A549 treated with AZD9567 at 1 μM for 4 hours (cell line): ENCODE results near the gene FUT1. TPM values are rescaled to one million over a fixed set of nuclear protein-coding genes. Genes with fewer than 3 reads are reported as not detected.

Experiments used
- total RNA-seq: library from RNA; stranded (reverse); fragments of 200-300 nt; extraction: Qiagen RNA extraction; gene quantifications from 5 replicates; pipeline ENCODE4 v1.2.3, GENCODE V29; 2022; ENCODE audit not compliant: insufficient read depth

The FUT1 gene
- 0.06 to 0.10 TPM (median 0.08 TPM) in 4 of 5 replicates, not detected in the other for total RNA-seq

GRCh38 chr19:48752496-48753365 is at the start of gene FUT1:
FUT1 (minus strand) TSS chr19:48752641; CDS start chr19:48751281, 1,360 bp downstream.

GRCh38 chr19:48755084-48755641 is 2.7 kb upstream of the FUT1 start, which contains the start of gene FGF21:
FGF21 (plus strand) TSS chr19:48755524; CDS start chr19:48756237, 713 bp downstream.

GRCh38 chr19:48746738-48747575 is 5.5 kb downstream of the FUT1 start, which contains the start of gene IZUMO1:
IZUMO1 (minus strand) TSS chr19:48746909; CDS start chr19:48745859, 1,050 bp downstream.

GRCh38 chr19:48740164-48740972 is 12.1 kb downstream of the FUT1 start, which contains the start of gene RASIP1:
RASIP1 (minus strand) TSS chr19:48740610; CDS start chr19:48740282, 328 bp downstream.

GRCh38 chr19:48719263-48720171 is 32.9 kb downstream of the FUT1 start, which contains the start of gene MAMSTR:
MAMSTR (minus strand) TSS chr19:48719725; CDS start chr19:48719031, 694 bp downstream.

Other genes starting within 250 kb of the FUT1 start
- 3.6 to 4.3 TPM (median 4.0 TPM) in 5 replicates for gene LMTK3, start 240.8 kb downstream of the FUT1 start, total RNA-seq
- 14.1 to 16.2 TPM (median 14.9 TPM) in 5 replicates for gene SULT2B1, start 200.5 kb downstream of the FUT1 start, total RNA-seq
- gene SPACA4, start 145.9 kb downstream of the FUT1 start, total RNA-seq, result not detected in 5 replicates
- 0.21 to 0.33 TPM (median 0.31 TPM) in 4 of 5 replicates, not detected in the other for gene FAM83E, start 137.6 kb downstream of the FUT1 start, total RNA-seq
- 3,115 to 3,428 TPM (median 3,246 TPM) in 5 replicates for gene RPL18, start 133.5 kb downstream of the FUT1 start, total RNA-seq
- gene SPHK2, start 133.1 kb downstream of the FUT1 start, total RNA-seq, result 9.2 to 14.7 TPM (median 13.2 TPM) in 5 replicates
- gene DBP, start 115.3 kb downstream of the FUT1 start, total RNA-seq, result 1.7 to 2.8 TPM (median 2.3 TPM) in 5 replicates
- 4.4 to 12.3 TPM (median 9.8 TPM) in 5 replicates for gene CA11, start 106.5 kb downstream of the FUT1 start, total RNA-seq
- gene NTN5, start 79.6 kb downstream of the FUT1 start, total RNA-seq, result 0.26 to 0.48 TPM (median 0.29 TPM) in 4 of 5 replicates, not detected in the other
- not detected in 5 replicates for gene FUT2, start 56.7 kb downstream of the FUT1 start, total RNA-seq
- gene MAMSTR, start 32.9 kb downstream of the FUT1 start, total RNA-seq, result 0.31 to 0.46 TPM (median 0.38 TPM) in 4 of 5 replicates, not detected in the other
- gene RASIP1, start 12.0 kb downstream of the FUT1 start, total RNA-seq, result 0.52 to 3.2 TPM (median 0.64 TPM) in 5 replicates
- 0.03 TPM in 1 of 5 replicates, not detected in the others for gene IZUMO1, start 5.7 kb downstream of the FUT1 start, total RNA-seq
- not detected in 5 replicates for gene FGF21, start 2.9 kb upstream of the FUT1 start, total RNA-seq
- gene BCAT2, start 58.4 kb upstream of the FUT1 start, total RNA-seq, result 56.8 to 66.6 TPM (median 61.9 TPM) in 5 replicates
- gene HSD17B14, start 83.8 kb upstream of the FUT1 start, total RNA-seq, result 9.3 to 17.4 TPM (median 13.4 TPM) in 5 replicates
- gene PLEKHA4, start 116.0 kb upstream of the FUT1 start, total RNA-seq, result 1.1 to 1.7 TPM (median 1.2 TPM) in 5 replicates
- gene PPP1R15A, start 119.8 kb upstream of the FUT1 start, total RNA-seq, result 77.7 to 128 TPM (median 99.5 TPM) in 5 replicates
- not detected in 5 replicates for gene TULP2, start 146.1 kb upstream of the FUT1 start, total RNA-seq
- 196 to 206 TPM (median 200 TPM) in 5 replicates for gene NUCB1, start 147.7 kb upstream of the FUT1 start, total RNA-seq
- 1.5 to 1.7 TPM (median 1.5 TPM) in 4 of 5 replicates, not detected in the other for gene DHDH, start 181.1 kb upstream of the FUT1 start, total RNA-seq
- 289 to 347 TPM (median 317 TPM) in 5 replicates for gene BAX, start 202.2 kb upstream of the FUT1 start, total RNA-seq
- 15,391 to 23,528 TPM (median 18,182 TPM) in 5 replicates for gene FTL, start 212.7 kb upstream of the FUT1 start, total RNA-seq
- 18.5 to 36.7 TPM (median 21.4 TPM) in 5 replicates for gene GYS1, start 240.7 kb upstream of the FUT1 start, total RNA-seq
- gene RUVBL2, start 241.2 kb upstream of the FUT1 start, total RNA-seq, result 214 to 245 TPM (median 233 TPM) in 5 replicates